A673 (cell line): ENCODE measurements around the gene SLC7A9.

Source experiments
- CTCF ChIP-seq: fragments of 300-800, 200-600 bp; sonication (generic); conservative IDR thresholded peaks from 2 replicates; pipeline ENCODE4 v1.5.1; 2017; ENCODE audit warnings: low read depth, mild to moderate bottlenecking, antibody characterized with exemption, low read length, moderate library complexity, mixed read lengths
- EZH2 ChIP-seq: fragments of 200-600 bp; sonication (generic); IDR thresholded peaks from 2 replicates; pipeline ENCODE4 v1.6.1; 2017; ENCODE audit warnings: borderline replicate concordance, low read depth, mild to moderate bottlenecking, mixed read lengths, antibody characterized with exemption, low read length; ENCODE audit not compliant: poor library complexity, severe bottlenecking

GRCh38 chr19:32910094-32910493, 40.5 kb upstream of the SLC7A9 start:
- TF ChIP-seq CTCF = no peak
- TF ChIP-seq EZH2 = no peak
